HepG2 (cell line): Measurements from ENCODE around the gene KIFC1. TPM values are rescaled to one million over a fixed set of nuclear protein-coding genes. Genes with fewer than 3 reads are reported as not detected.

Experiments used
- ERF ChIP-seq: IDR thresholded peaks from 2 replicates; pipeline ENCODE4 v1.6.1; 2018; ENCODE audit warnings: missing biosample characterization, missing genetic modification reagents
- FOXO1 ChIP-seq: sonication (generic); formaldehyde crosslinking; IDR thresholded peaks from 2 replicates; pipeline ENCODE4 v1.4.0; 2020; ENCODE audit warnings: missing genetic modification reagents
- HNRNPH1 ChIP-seq: fragments of 200-400 bp; formaldehyde crosslinking; optimal IDR thresholded peaks from 2 replicates; pipeline ENCODE3; 2017; ENCODE audit warnings: mild to moderate bottlenecking, low read depth, low read length
- HNRNPK ChIP-seq: fragments of 200-400 bp; formaldehyde crosslinking; IDR thresholded peaks from 2 replicates; pipeline ENCODE4 v1.6.1; 2018; ENCODE audit warnings: low read length, low read depth, moderate library complexity, mild to moderate bottlenecking; ENCODE audit not compliant: poor library complexity, severe bottlenecking
- KDM5B ChIP-seq: sonication (generic); formaldehyde crosslinking; IDR thresholded peaks from 2 replicates; pipeline ENCODE4 v1.4.0; 2020; ENCODE audit warnings: missing genetic modification reagents, mild to moderate bottlenecking, borderline replicate concordance
- KDM6A ChIP-seq: IDR thresholded peaks from 2 replicates; pipeline ENCODE4 v1.6.1; 2016; ENCODE audit warnings: low read depth
- KMT2A ChIP-seq: sonication (generic); formaldehyde crosslinking; IDR thresholded peaks from 2 replicates; pipeline ENCODE4 v1.4.0; 2020; ENCODE audit warnings: missing genetic modification reagents
- SATB2 ChIP-seq: sonication (generic); formaldehyde crosslinking; IDR thresholded peaks from 2 replicates; pipeline ENCODE4 v1.5.0; 2020; ENCODE audit warnings: missing genetic modification reagents
- SMC3 ChIP-seq: IDR thresholded peaks from 2 replicates; pipeline ENCODE4 v1.6.1; 2011; ENCODE audit warnings: low read length, improper control_type of control experiment
- TMF1 ChIP-seq: sonication (generic); formaldehyde crosslinking; IDR thresholded peaks from 2 replicates; pipeline ENCODE4 v1.8.1; 2022; ENCODE audit warnings: low read depth, missing genetic modification reagents
- XBP1 ChIP-seq: sonication (generic); formaldehyde crosslinking; IDR thresholded peaks from 2 replicates; pipeline ENCODE4 v1.5.0; 2020; ENCODE audit warnings: missing genetic modification reagents
- XRCC5 ChIP-seq: fragments of 200-400 bp; formaldehyde crosslinking; optimal IDR thresholded peaks from 2 replicates; pipeline ENCODE3; 2017; ENCODE audit warnings: mild to moderate bottlenecking, low read length
- ZFAT ChIP-seq: sonication (generic); formaldehyde crosslinking; conservative IDR thresholded peaks from 2 replicates; pipeline ENCODE4 v1.8.1; 2023; ENCODE audit warnings: missing genetic modification reagents, inconsistent platforms
- ZNF33B ChIP-seq: sonication (generic); formaldehyde crosslinking; IDR thresholded peaks from 2 replicates; pipeline ENCODE4 v1.5.1; 2020; ENCODE audit warnings: mild to moderate bottlenecking, missing genetic modification reagents
- ZNF776 ChIP-seq: sonication (generic); formaldehyde crosslinking; IDR thresholded peaks from 2 replicates; pipeline ENCODE4 v1.4.0; 2020; ENCODE audit warnings: mild to moderate bottlenecking, missing genetic modification reagents
- ZSCAN31 ChIP-seq: sonication (generic); formaldehyde crosslinking; IDR thresholded peaks from 2 replicates; pipeline ENCODE4 v1.5.0; 2020; ENCODE audit warnings: low read depth, mild to moderate bottlenecking, missing genetic modification reagents
- polyA plus RNA-seq, 8 experiments: library from polyadenylated mRNA; depleted of rRNA in 3 of 8; stranded (reverse) in 7 of 8; unstranded in 1 of 8; fragments of >200 nt; fragmentation: Illumina TruSeq in 4 of 8; extraction: Trizol in 4 of 8; gene quantifications; 2 replicates each; pipeline versions ENCODE4 v1.2.1 to v1.2.3, GENCODE V29; 2011 to 2016; ENCODE audit warnings: low read depth in 4 of 8, missing spikeins in 1 of 8, mixed read lengths in 1 of 8; ENCODE audit not compliant: insufficient read depth in 1 of 8
- total RNA-seq, 5 experiments: library from RNA; depleted of rRNA; stranded (reverse); fragments of >200 nt; fragmentation: Illumina TruSeq; extraction: Trizol; gene quantifications; 2 replicates each; pipeline ENCODE4 v1.2.3, GENCODE V29; 2016; ENCODE audit warnings: low read depth in 1 of 5
- TF ChIP-seq, protein P1 (sequence below): sonication (generic); formaldehyde crosslinking; IDR thresholded peaks from 2 replicates; pipeline ENCODE4 v1.8.1; 2022; ENCODE audit warnings: mild to moderate bottlenecking, missing genetic modification reagents
- TF ChIP-seq, protein P2 (sequence below): sonication (generic); formaldehyde crosslinking; IDR thresholded peaks from 2 replicates; pipeline ENCODE4 v1.8.1; 2023; ENCODE audit warnings: mild to moderate bottlenecking, missing genetic modification reagents
- TF ChIP-seq, protein P3 (sequence below): sonication (generic); formaldehyde crosslinking; IDR thresholded peaks from 2 replicates; pipeline ENCODE4 v1.4.0; 2020; ENCODE audit warnings: missing genetic modification reagents, low read depth, mild to moderate bottlenecking, borderline replicate concordance
- TF ChIP-seq, protein P4 (sequence below): IDR thresholded peaks from 2 replicates; pipeline ENCODE4 v1.6.1; 2016
- TF ChIP-seq, protein P5 (sequence below), 2 experiments: fragments of 450-650 bp in 1 of 2; sonication (generic) in 1 of 2; formaldehyde crosslinking; IDR thresholded peaks; 2 replicates each; pipeline versions ENCODE4 v1.5.0 to v1.8.0; 2020 to 2022; ENCODE audit warnings: mild to moderate bottlenecking in 1 of 2, missing genetic modification reagents in 1 of 2
- TF ChIP-seq, protein P6 (sequence below): sonication (generic); formaldehyde crosslinking; IDR thresholded peaks from 2 replicates; pipeline ENCODE4 v1.8.0; 2022; ENCODE audit warnings: low read depth, missing genetic modification reagents

KIFC1 gene
- total and polyA plus RNA-seq, 2 of the 13 experiments (the other 11 are each of a cell fraction or from before 2014, with no cell fraction given), result 25.0 to 45.5 TPM

DNA sequence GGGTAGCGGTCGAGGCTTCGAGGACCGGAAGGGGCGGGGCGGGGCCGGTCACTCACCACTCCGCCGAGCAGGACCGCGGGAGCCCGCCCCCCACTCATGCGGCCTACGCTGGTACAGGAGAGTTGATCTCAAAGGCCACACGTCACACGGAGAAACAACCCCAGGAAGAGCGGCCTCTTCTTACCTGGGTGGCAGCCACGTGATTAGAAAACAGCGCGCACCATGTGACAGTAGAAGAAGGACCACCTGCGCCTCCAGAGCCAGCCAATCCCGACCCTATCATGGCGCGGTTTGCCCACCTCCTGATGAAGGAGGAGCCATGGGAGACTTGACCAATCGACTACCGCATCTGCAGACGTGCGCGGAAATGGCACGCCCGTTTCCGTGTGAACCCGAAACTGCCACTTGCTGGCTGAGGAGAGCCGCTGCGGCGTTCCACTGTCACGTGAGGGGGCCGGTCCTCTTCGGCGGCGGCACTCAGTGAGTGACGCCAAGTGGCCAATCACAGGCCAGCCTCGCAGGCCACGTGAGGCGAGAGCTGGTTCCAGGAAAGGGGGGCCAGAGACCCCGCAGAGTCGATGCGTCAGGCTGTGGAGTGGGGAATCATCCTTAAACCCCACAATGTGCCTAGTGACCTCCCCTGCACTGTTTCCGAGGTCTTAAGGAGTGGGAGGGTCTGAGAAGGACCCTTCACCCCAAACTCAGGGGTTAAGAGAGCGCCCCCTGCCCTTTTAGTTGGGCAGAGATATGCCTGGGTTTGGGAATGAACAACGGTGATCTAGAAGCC is 26.5 kb downstream of the KIFC1 start, which contains the start of gene CUTA (continued):
- TF ChIP-seq, protein P1, sequence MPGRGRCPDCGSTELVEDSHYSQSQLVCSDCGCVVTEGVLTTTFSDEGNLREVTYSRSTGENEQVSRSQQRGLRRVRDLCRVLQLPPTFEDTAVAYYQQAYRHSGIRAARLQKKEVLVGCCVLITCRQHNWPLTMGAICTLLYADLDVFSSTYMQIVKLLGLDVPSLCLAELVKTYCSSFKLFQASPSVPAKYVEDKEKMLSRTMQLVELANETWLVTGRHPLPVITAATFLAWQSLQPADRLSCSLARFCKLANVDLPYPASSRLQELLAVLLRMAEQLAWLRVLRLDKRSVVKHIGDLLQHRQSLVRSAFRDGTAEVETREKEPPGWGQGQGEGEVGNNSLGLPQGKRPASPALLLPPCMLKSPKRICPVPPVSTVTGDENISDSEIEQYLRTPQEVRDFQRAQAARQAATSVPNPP, result no peak; the same call in 1 of the 2 replicates
- TF ChIP-seq, protein P2, sequence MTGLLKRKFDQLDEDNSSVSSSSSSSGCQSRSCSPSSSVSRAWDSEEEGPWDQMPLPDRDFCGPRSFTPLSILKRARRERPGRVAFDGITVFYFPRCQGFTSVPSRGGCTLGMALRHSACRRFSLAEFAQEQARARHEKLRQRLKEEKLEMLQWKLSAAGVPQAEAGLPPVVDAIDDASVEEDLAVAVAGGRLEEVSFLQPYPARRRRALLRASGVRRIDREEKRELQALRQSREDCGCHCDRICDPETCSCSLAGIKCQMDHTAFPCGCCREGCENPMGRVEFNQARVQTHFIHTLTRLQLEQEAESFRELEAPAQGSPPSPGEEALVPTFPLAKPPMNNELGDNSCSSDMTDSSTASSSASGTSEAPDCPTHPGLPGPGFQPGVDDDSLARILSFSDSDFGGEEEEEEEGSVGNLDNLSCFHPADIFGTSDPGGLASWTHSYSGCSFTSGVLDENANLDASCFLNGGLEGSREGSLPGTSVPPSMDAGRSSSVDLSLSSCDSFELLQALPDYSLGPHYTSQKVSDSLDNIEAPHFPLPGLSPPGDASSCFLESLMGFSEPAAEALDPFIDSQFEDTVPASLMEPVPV (CRISPR knock-in tag), result peak; percentile 73; the same call in 1 of the 2 replicates
- TF ChIP-seq KDM5B (CRISPR knock-in tag), result peak; percentile 89
- peak; percentile 17; the same call in 1 of the 2 replicates for TF ChIP-seq FOXO1
- TF ChIP-seq ERF (CRISPR knock-in tag), result peak; percentile 90
- peak; percentile 84 for TF ChIP-seq ZNF33B (CRISPR knock-in tag)
- no peak; the same call in none of the 2 replicates for TF ChIP-seq TMF1 (CRISPR knock-in tag)
- 0 out of 2 replicates have a peak, but pooled peaks have one; percentile 1 for TF ChIP-seq SMC3
- no peak for TF ChIP-seq KDM6A
- TF ChIP-seq, protein P3, sequence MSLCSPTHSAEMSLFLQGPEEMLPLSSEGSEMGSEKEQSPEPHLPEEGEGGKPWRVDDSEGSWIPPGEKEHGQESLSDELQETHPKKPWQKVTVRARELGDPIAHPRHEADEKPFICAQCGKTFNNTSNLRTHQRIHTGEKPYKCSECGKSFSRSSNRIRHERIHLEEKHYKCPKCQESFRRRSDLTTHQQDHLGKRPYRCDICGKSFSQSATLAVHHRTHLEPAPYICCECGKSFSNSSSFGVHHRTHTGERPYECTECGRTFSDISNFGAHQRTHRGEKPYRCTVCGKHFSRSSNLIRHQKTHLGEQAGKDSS (CRISPR knock-in tag), result 0 out of 2 replicates have a peak, but pooled peaks have one; percentile 15
- TF ChIP-seq, protein P4, sequence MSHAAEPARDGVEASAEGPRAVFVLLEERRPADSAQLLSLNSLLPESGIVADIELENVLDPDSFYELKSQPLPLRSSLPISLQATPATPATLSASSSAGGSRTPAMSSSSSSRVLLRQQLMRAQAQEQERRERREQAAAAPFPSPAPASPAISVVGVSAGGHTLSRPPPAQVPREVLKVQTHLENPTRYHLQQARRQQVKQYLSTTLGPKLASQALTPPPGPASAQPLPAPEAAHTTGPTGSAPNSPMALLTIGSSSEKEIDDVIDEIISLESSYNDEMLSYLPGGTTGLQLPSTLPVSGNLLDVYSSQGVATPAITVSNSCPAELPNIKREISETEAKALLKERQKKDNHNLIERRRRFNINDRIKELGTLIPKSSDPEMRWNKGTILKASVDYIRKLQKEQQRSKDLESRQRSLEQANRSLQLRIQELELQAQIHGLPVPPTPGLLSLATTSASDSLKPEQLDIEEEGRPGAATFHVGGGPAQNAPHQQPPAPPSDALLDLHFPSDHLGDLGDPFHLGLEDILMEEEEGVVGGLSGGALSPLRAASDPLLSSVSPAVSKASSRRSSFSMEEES (CRISPR knock-in tag), result peak; percentile 97
- TF ChIP-seq ZSCAN31 (CRISPR knock-in tag), result peak; percentile 75
- TF ChIP-seq SATB2 (CRISPR knock-in tag), result no peak
- TF ChIP-seq, protein P5, sequence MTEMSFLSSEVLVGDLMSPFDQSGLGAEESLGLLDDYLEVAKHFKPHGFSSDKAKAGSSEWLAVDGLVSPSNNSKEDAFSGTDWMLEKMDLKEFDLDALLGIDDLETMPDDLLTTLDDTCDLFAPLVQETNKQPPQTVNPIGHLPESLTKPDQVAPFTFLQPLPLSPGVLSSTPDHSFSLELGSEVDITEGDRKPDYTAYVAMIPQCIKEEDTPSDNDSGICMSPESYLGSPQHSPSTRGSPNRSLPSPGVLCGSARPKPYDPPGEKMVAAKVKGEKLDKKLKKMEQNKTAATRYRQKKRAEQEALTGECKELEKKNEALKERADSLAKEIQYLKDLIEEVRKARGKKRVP (CRISPR knock-in tag; IDR thresholded peaks at IDR 0.05), result peak in 1 of 2 experiments; percentile 84; a peak in 2 of 4 replicates
- no peak for TF ChIP-seq HNRNPH1
- TF ChIP-seq ZNF776 (CRISPR knock-in tag), result no peak; the same call in 1 of the 2 replicates
- TF ChIP-seq XBP1 (CRISPR knock-in tag), result 0 out of 2 replicates have a peak, but pooled peaks have one; percentile 51
- peak; percentile 24; the same call in 1 of the 2 replicates for TF ChIP-seq KMT2A (CRISPR knock-in tag)
- no peak for TF ChIP-seq HNRNPK
- TF ChIP-seq, protein P6, sequence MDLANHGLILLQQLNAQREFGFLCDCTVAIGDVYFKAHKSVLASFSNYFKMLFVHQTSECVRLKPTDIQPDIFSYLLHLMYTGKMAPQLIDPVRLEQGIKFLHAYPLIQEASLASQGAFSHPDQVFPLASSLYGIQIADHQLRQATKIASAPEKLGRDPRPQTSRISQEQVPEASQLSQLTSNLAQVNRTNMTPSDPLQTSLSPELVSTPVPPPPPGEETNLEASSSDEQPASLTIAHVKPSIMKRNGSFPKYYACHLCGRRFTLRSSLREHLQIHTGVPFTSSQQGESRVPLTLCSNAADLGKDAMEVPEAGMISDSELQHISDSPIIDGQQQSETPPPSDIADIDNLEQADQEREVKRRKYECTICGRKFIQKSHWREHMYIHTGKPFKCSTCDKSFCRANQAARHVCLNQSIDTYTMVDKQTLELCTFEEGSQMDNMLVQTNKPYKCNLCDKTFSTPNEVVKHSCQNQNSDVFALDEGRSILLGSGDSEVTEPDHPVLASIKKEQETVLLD (CRISPR knock-in tag), result peak; percentile 47
- TF ChIP-seq XRCC5, result peak; percentile 78
- TF ChIP-seq ZFAT (CRISPR knock-in tag), result 0 out of 2 replicates have a peak, but pooled peaks have one; percentile 53
